GM12872 (cell line): ENCODE data around the gene JMJD1C.

Experiments
- TF ChIP-seq, protein P1 (sequence below): IDR thresholded peaks from 3 replicates; pipeline ENCODE4 v1.5.1; 2011; ENCODE audit warnings: low read depth, mild to moderate bottlenecking, low read length, moderate library complexity; ENCODE audit not compliant: insufficient read depth

Gene JMJD1C

DNA sequence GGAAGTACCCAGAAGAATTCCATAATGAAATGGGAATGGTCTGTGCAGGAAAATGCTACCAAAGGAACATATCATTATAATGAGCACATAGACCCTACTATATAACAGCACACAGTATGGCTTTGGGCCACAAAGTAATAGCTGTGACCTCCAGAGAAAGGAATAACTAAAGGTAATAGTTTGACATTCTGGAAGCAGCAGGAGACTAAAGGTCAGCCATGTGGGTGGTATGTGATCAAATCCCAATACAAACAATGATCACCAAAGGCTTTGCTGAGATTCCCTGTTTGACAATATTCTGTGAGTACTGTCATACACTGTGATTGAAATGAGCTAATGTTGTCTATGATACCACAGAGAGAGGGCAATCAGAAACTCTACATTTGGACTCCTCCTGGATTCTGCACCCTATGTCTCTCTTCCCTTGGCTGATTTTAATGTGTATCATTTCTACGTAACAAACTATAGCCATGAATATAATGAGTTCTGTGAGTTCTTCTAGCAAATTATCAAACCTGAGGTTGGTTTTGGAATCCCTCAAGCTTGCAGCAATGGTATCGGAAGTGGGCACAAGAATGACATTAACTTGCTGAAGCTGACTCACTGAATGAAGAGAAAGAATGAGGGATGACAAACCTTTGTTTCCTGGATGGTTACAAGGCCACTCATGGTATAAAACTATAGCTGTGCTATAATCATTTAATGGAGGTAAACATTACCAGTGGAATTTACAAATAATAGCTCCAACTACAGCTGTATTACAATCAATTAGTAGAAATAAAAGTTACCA lies 99.6 kb downstream of the JMJD1C start:
- TF ChIP-seq, protein P1, sequence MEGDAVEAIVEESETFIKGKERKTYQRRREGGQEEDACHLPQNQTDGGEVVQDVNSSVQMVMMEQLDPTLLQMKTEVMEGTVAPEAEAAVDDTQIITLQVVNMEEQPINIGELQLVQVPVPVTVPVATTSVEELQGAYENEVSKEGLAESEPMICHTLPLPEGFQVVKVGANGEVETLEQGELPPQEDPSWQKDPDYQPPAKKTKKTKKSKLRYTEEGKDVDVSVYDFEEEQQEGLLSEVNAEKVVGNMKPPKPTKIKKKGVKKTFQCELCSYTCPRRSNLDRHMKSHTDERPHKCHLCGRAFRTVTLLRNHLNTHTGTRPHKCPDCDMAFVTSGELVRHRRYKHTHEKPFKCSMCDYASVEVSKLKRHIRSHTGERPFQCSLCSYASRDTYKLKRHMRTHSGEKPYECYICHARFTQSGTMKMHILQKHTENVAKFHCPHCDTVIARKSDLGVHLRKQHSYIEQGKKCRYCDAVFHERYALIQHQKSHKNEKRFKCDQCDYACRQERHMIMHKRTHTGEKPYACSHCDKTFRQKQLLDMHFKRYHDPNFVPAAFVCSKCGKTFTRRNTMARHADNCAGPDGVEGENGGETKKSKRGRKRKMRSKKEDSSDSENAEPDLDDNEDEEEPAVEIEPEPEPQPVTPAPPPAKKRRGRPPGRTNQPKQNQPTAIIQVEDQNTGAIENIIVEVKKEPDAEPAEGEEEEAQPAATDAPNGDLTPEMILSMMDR: no peak

- TF ChIP-seq, protein P1: no peak
Observed at GRCh38 chr10:63364918-63365317, 100.9 kb downstream of the JMJD1C start.

- TF ChIP-seq, protein P1: no peak
Observed at GRCh38 chr10:63363951-63364350, 101.8 kb downstream of the JMJD1C start.

DNA sequence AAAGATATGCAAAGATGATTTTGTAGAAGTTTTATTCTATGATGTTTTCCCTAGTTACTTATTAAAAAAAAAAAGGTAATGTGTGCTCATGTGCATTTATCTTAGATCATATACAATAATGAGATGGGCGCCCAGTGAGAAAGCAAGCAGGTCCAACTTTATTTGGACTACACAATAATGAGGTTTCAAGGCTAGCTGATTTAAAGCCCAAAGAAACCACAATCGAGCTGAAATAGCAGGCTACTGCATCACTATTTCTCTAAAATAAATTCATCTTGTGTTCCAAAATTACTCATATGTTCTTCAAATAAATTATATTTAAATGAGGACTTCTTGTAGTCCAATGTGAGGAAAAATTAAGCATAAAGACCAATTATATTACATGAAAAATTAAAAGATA lies 110.1 kb downstream of the JMJD1C start:
- TF ChIP-seq, protein P1: no peak

DNA sequence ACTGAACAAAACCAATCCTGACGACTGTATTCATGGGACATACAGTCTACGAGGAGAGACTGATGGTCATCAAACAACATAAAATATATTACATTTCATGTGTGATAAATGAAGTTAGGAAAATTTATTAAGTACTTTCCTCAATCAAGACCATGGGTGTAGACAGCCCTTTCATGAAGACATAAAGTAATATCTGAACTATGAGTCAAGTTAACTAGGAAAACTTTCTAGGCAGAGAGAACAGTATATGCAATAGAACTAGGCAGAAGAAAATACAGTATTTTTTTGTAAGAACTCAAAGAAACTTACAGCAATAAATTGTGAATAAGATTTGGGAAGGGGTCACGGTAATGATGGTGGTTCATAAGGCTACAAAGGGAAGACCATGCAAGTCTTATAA lies 112.8 kb downstream of the JMJD1C start:
- TF ChIP-seq, protein P1: no peak

GRCh38 chr10:63348245-63348850 lies 117.4 kb downstream of the JMJD1C start:
- TF ChIP-seq, protein P1: no peak

DNA sequence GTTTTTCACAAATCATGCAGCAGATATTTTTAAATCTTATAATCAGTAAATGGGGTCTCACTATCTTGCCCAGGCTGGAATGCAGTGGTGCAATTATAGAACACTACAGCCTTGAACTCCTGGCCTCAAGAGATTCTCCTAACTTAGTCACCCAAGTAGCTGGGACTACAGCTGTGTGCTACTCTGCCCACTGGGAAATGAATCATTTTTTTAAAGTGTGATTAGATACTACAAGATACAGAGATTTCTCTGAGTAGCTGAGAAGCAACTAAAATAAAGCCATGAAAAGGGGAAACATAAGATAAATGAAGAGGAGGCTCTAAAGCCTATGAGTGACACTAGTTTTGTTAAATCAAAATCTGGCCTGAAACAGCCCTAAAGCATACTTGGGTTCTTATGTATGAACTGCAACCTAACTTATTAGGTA lies 119.7 kb downstream of the JMJD1C start:
- TF ChIP-seq, protein P1: no peak
